Uterus (tissue), 4 donors: ENCODE data around the gene LARP1. TPM values are rescaled to one million over a fixed set of nuclear protein-coding genes. Genes with fewer than 3 reads are reported as not detected.

Source experiments
- DNase-seq, 2 donors: peaks; one replicate each; pipeline ENCODE4 v3.0.0-alpha.2; 2019 to 2020
- H3K27ac ChIP-seq, 2 donors: fragments of 200-600 bp; sonication (generic); 1 replicate in 1 of 2; 2 replicates in 1 of 2; pipeline ENCODE4 v1.5.1; 2016 to 2018
- H3K27me3 ChIP-seq, 2 donors: fragments of 200-600 bp; sonication (generic); one replicate each; pipeline ENCODE4 v1.5.1; 2018 to 2019; ENCODE audit warnings: control low read depth in 1 of 2
- H3K36me3 ChIP-seq, 2 donors: fragments of 200-600 bp; sonication (generic); one replicate each; pipeline ENCODE4 v1.5.1; 2019; ENCODE audit warnings: control low read depth in 1 of 2
- H3K4me1 ChIP-seq, 2 donors: fragments of 200-600 bp; sonication (generic); one replicate each; pipeline ENCODE4 v1.5.1; 2018 to 2019; ENCODE audit warnings: control low read depth in 1 of 2
- H3K4me3 ChIP-seq, 2 donors: fragments of 200-600 bp; sonication (generic); 1 replicate in 1 of 2; 2 replicates in 1 of 2; pipeline ENCODE4 v1.5.1; 2018 to 2019; ENCODE audit warnings: mild to moderate bottlenecking in 1 of 2
- H3K9me3 ChIP-seq, 2 donors: fragments of 200-600 bp; sonication (generic); one replicate each; pipeline ENCODE4 v1.5.1; 2019; ENCODE audit warnings: control low read depth in 1 of 2
- CTCF ChIP-seq, 4 experiments: fragments of 200-600 bp in 2 of 4; fragments of 450-650 bp in 2 of 4; sonication (generic) in 2 of 4; IDR thresholded peaks; one replicate each; pipeline ENCODE4 v1.5.1; 2016 to 2019; ENCODE audit warnings: antibody characterized with exemption in 4 of 4, mild to moderate bottlenecking in 2 of 4, moderate library complexity in 1 of 4
- POLR2A ChIP-seq, 2 donors: fragments of 450-650 bp; IDR thresholded peaks; one replicate each; pipeline ENCODE4 v1.6.1; 2016; ENCODE audit warnings: antibody characterized with exemption in 2 of 2, mild to moderate bottlenecking in 1 of 2, moderate library complexity in 1 of 2
- intact Hi-C: fragments of 100-400 bp; cut with DNase I; formaldehyde crosslinking; loops from one replicate; pipeline ENCODE4 v1.15.1; 2023; ENCODE audit warnings: low total_unique reads
- microRNA counts, 2 donors: library from miRNA; unstranded; fragments of <30 nt; microRNA quantifications; one replicate each; lab custom pipeline; 2016 to 2017
- microRNA-seq: library from miRNA; unstranded; fragments of <30 nt; microRNA quantifications from one replicate; pipeline ENCODE4, GENCODE V29; 2016; ENCODE audit warnings: borderline microRNAs expressed, borderline replicate concordance
- small RNA-seq: library from RNA; depleted of rRNA; stranded (forward); fragments of <200 nt; gene quantifications from one replicate; pipeline ENCODE3, GENCODE V24; 2016
- total RNA-seq, 4 donors: library from RNA; depleted of rRNA in 3 of 4; stranded (reverse); fragments of >200 nt in 3 of 4; gene quantifications; one replicate each; pipeline versions ENCODE4 v1.1.0 to v1.2.4, GENCODE V29; 2014 to 2023
- donor health status: DM: yes; HTN: yes; CAD: no.

LARP1 gene
- total RNA-seq, 4 donors from 2014 or later: 33.3 to 202 (median 47.1) TPM

GRCh38 chr5:154866841-154867240 lies 111.7 kb downstream of the LARP1 start:
- no peaks in the 10 kb centered on the region for H3K36me3 ChIP-seq

More at GRCh38 chr5:154866841-154867240, 111.7 kb downstream of the LARP1 start:
- DNase-seq: no peak
- no peak overlapping the region for H3K4me3 ChIP-seq
- no peak overlapping the region for H3K27ac ChIP-seq
- TF ChIP-seq CTCF (IDR thresholded peaks at IDR 0.05): no peak
- no peak for TF ChIP-seq POLR2A (IDR thresholded peaks at IDR 0.05)
- H3K27me3 ChIP-seq: no peaks in the 10 kb centered on the region
- peaks cover 0 to 5% of the 10 kb centered on the region in 2 donors for H3K4me1 ChIP-seq
- intact Hi-C loops: no loop called here
- H3K9me3 ChIP-seq: no peaks in the 10 kb centered on the region

MicroRNAs within 50 kb of the gene (microRNA counts, 767-probe panel; counts per million panel counts)
- microRNA hsa-miR-378h (lab: Ali Mortazavi, UCI): 0 counts per million in 2 donors

Small RNA genes within 50 kb of the gene (microRNA-seq; reads per million reads assigned to microRNA genes)
- not detected for gene MIR378H

Small RNA genes within 50 kb of the gene (small RNA-seq; reads per million reads assigned to genes)
- gene MIR378H (not detected), gene RF00019 (not detected)

Other genes starting within 250 kb of the LARP1 start
- gene FAXDC2, start 95.2 kb downstream of the LARP1 start, total RNA-seq: 100 to 1,000 TPM in 1 of 4 donors, 10 to 100 TPM in 3; 25.8 to 126 (median 29.1) TPM
- 10 to 100 TPM; 32.0 to 96.2 (median 54.2) TPM for gene CNOT8, start 103.2 kb downstream of the LARP1 start, total RNA-seq
- 10 to 100 TPM in 3 of 4 donors, 1 to 10 TPM in 1; 10.0 to 26.5 (median 19.3) TPM for gene GEMIN5, start 182.8 kb downstream of the LARP1 start, total RNA-seq
- 10 to 100 TPM; 12.6 to 39.2 (median 22.7) TPM for gene MRPL22, start 185.7 kb downstream of the LARP1 start, total RNA-seq